ENCODE results near the gene CEP112. TPM values are rescaled to one million over a fixed set of nuclear protein-coding genes. Genes with fewer than 3 reads are reported as not detected.

The CEP112 gene
- total and polyA plus RNA-seq, 2 of the 8 experiments (the other 6 are each of a cell fraction or from before 2014, with no cell fraction given) = 0.62 to 3.1 TPM

DNA sequence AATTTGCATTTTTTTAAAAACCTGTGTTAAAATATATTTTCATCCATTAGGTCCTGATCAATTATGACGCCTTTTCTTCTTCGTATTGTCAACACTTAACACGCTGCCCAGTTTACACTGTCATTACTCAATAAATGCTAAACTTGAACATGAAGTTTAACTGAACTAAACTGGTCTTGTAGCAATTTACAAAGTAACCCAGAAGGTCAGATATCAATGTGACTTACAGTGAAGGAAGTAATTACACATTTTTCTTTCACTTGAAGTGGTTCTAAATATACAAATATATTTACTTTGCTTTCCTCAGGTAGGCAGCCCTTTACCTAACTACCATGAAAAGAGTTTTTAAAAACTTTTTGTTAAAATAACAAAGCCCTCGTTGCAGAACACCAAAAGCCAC, 374.0 kb downstream of the CEP112 start (continued):
- no peak for TF ChIP-seq HDAC2 (IDR thresholded peaks at IDR 0.05; ENCODE audit: borderline replicate concordance in 1 of 2, low read depth in 2 of 2, low read length in 2 of 2)
- no peak for TF ChIP-seq RFX5 (IDR thresholded peaks at IDR 0.05; ENCODE audit: borderline replicate concordance, low read depth, low read length)

Measured in H1 (cell line).